Stimulated activated memory B cell treated with anti-CD40 and anti-IgM and Interleukin-4, amounts not matched to agents 10 μg/mL and 1 μg/mL and 100 μg/mL, for 72 hours (primary cell): ENCODE results near the gene SMOC2.

ENCODE experiments used
- ATAC-seq: fragments of 150-1000 bp; cut with Tn5 transposase; 2 replicates; pipeline ENCODE4 v1.10.0; 2021
- H3K27ac Mint-ChIP-seq: one replicate; pipeline ENCODE4 v1.8.0; 2022; ENCODE audit warnings: mild to moderate bottlenecking, mixed read lengths
- H3K27me3 Mint-ChIP-seq: one replicate; pipeline ENCODE4 v1.8.0; 2022; ENCODE audit warnings: mixed read lengths
- H3K36me3 Mint-ChIP-seq: one replicate; pipeline ENCODE4 v1.8.0; 2022; ENCODE audit warnings: mixed read lengths
- H3K4me1 Mint-ChIP-seq: one replicate; pipeline ENCODE4 v1.8.0; 2022; ENCODE audit warnings: mixed read lengths
- H3K4me3 Mint-ChIP-seq: one replicate; pipeline ENCODE4 v1.8.0; 2022; ENCODE audit warnings: mild to moderate bottlenecking, moderate library complexity, mixed read lengths
- H3K9me3 Mint-ChIP-seq: one replicate; pipeline ENCODE4 v1.8.0; 2022; ENCODE audit warnings: mixed read lengths

SMOC2 gene

GRCh38 chr6:168538892-168539811 lies 98.2 kb downstream of the SMOC2 start:
- H3K27ac Mint-ChIP-seq: no peak overlapping the region
- ATAC-seq: no peak
- H3K27me3 Mint-ChIP-seq: peaks cover 32% of the 10 kb centered on the region
- H3K4me1 Mint-ChIP-seq: no peaks in the 10 kb centered on the region
- no peak overlapping the region for H3K4me3 Mint-ChIP-seq
- no peaks in the 10 kb centered on the region for H3K9me3 Mint-ChIP-seq
- no peaks in the 10 kb centered on the region for H3K36me3 Mint-ChIP-seq

- H3K9me3 Mint-ChIP-seq: no peaks in the 10 kb centered on the region
- no peaks in the 10 kb centered on the region for H3K4me1 Mint-ChIP-seq
- H3K36me3 Mint-ChIP-seq: no peaks in the 10 kb centered on the region
- H3K27me3 Mint-ChIP-seq: peaks cover 32% of the 10 kb centered on the region
- no peak for ATAC-seq
- no peak overlapping the region for H3K4me3 Mint-ChIP-seq
- H3K27ac Mint-ChIP-seq: no peak overlapping the region
Measured at GRCh38 chr6:168540713-168541291, 99.8 kb downstream of the SMOC2 start.

- Mint-ChIP-seq H3K27me3 (peaks cover 32% of the 10 kb centered on the region), H3K4me1 (no peaks in the 10 kb centered on the region), H3K9me3 (no peaks in the 10 kb centered on the region), H3K4me3 (no peak overlapping the region), H3K36me3 (no peaks in the 10 kb centered on the region), H3K27ac (no peak overlapping the region)
- ATAC-seq: no peak
Measured at GRCh38 chr6:168541307-168541706, 100.3 kb downstream of the SMOC2 start.

GRCh38 chr6:168542301-168542700 lies 101.3 kb downstream of the SMOC2 start:
- Mint-ChIP-seq H3K4me3 (no peak overlapping the region), H3K27me3 (peaks cover 32% of the 10 kb centered on the region), H3K9me3 (no peaks in the 10 kb centered on the region)

GRCh38 chr6:168545428-168545827 lies 104.4 kb downstream of the SMOC2 start:
- Mint-ChIP-seq H3K4me1 (no peaks in the 10 kb centered on the region), H3K27ac (no peak overlapping the region), H3K36me3 (no peaks in the 10 kb centered on the region), H3K9me3 (no peaks in the 10 kb centered on the region), H3K4me3 (no peak overlapping the region), H3K27me3 (peaks cover 3% of the 10 kb centered on the region)
- no peak for ATAC-seq

More at GRCh38 chr6:168542301-168542700, 101.3 kb downstream of the SMOC2 start:
- Mint-ChIP-seq H3K36me3 (no peaks in the 10 kb centered on the region), H3K4me1 (no peaks in the 10 kb centered on the region), H3K27ac (no peak overlapping the region)
- no peak for ATAC-seq

- Mint-ChIP-seq H3K36me3 (no peaks in the 10 kb centered on the region), H3K27me3 (no peaks in the 10 kb centered on the region), H3K4me1 (no peaks in the 10 kb centered on the region), H3K4me3 (no peak overlapping the region), H3K27ac (no peak overlapping the region), H3K9me3 (no peaks in the 10 kb centered on the region)
- ATAC-seq: peak; percentile 39
Measured at GRCh38 chr6:168546151-168546550, 105.2 kb downstream of the SMOC2 start.

GRCh38 chr6:168546730-168547129 lies 105.7 kb downstream of the SMOC2 start:
- no peaks in the 10 kb centered on the region for H3K9me3 Mint-ChIP-seq
- no peak for ATAC-seq
- no peaks in the 10 kb centered on the region for H3K36me3 Mint-ChIP-seq
- H3K4me1 Mint-ChIP-seq: no peaks in the 10 kb centered on the region
- H3K27ac Mint-ChIP-seq: no peak overlapping the region
- no peaks in the 10 kb centered on the region for H3K27me3 Mint-ChIP-seq
- H3K4me3 Mint-ChIP-seq: no peak overlapping the region

GRCh38 chr6:168550326-168550725 lies 109.3 kb downstream of the SMOC2 start:
- no peaks in the 10 kb centered on the region for H3K4me1 Mint-ChIP-seq
- H3K9me3 Mint-ChIP-seq: no peaks in the 10 kb centered on the region
- H3K36me3 Mint-ChIP-seq: no peaks in the 10 kb centered on the region
- H3K27me3 Mint-ChIP-seq: no peaks in the 10 kb centered on the region
- no peak overlapping the region for H3K27ac Mint-ChIP-seq
- H3K4me3 Mint-ChIP-seq: no peak overlapping the region
- ATAC-seq: no peak

- no peak overlapping the region for H3K4me3 Mint-ChIP-seq
- H3K4me1 Mint-ChIP-seq: no peaks in the 10 kb centered on the region
- H3K36me3 Mint-ChIP-seq: no peaks in the 10 kb centered on the region
- ATAC-seq: no peak
- no peak overlapping the region for H3K27ac Mint-ChIP-seq
- H3K27me3 Mint-ChIP-seq: no peaks in the 10 kb centered on the region
- peaks cover 3% of the 10 kb centered on the region for H3K9me3 Mint-ChIP-seq
Measured at GRCh38 chr6:168554472-168554871, 113.5 kb downstream of the SMOC2 start.

- Mint-ChIP-seq H3K27ac (no peak overlapping the region), H3K4me1 (no peaks in the 10 kb centered on the region), H3K36me3 (no peaks in the 10 kb centered on the region), H3K27me3 (no peaks in the 10 kb centered on the region), H3K4me3 (no peak overlapping the region), H3K9me3 (peaks cover 3% of the 10 kb centered on the region)
- ATAC-seq: no peak
Measured at GRCh38 chr6:168554898-168555617, 114.1 kb downstream of the SMOC2 start.

- H3K36me3 Mint-ChIP-seq: no peaks in the 10 kb centered on the region
- no peaks in the 10 kb centered on the region for H3K27me3 Mint-ChIP-seq
- H3K4me3 Mint-ChIP-seq: no peak overlapping the region
- ATAC-seq: peak; percentile 48
- no peak overlapping the region for H3K27ac Mint-ChIP-seq
- H3K4me1 Mint-ChIP-seq: no peaks in the 10 kb centered on the region
- H3K9me3 Mint-ChIP-seq: peaks cover 3% of the 10 kb centered on the region
Measured at GRCh38 chr6:168555618-168556273, 114.8 kb downstream of the SMOC2 start.

- Mint-ChIP-seq H3K4me1 (no peaks in the 10 kb centered on the region), H3K27ac (no peak overlapping the region), H3K4me3 (no peak overlapping the region), H3K36me3 (no peaks in the 10 kb centered on the region), H3K9me3 (peaks cover 3% of the 10 kb centered on the region), H3K27me3 (no peaks in the 10 kb centered on the region)
- ATAC-seq: no peak
Measured at GRCh38 chr6:168557512-168557911, 116.5 kb downstream of the SMOC2 start.

GRCh38 chr6:168558686-168559085 lies 117.7 kb downstream of the SMOC2 start:
- Mint-ChIP-seq H3K9me3 (peaks cover 3% of the 10 kb centered on the region), H3K27ac (no peak overlapping the region), H3K4me1 (no peaks in the 10 kb centered on the region), H3K36me3 (no peaks in the 10 kb centered on the region), H3K27me3 (no peaks in the 10 kb centered on the region), H3K4me3 (no peak overlapping the region)
- ATAC-seq: no peak

GRCh38 chr6:168559574-168560098 lies 118.7 kb downstream of the SMOC2 start:
- Mint-ChIP-seq H3K9me3 (peaks cover 3% of the 10 kb centered on the region), H3K36me3 (no peaks in the 10 kb centered on the region), H3K27me3 (no peaks in the 10 kb centered on the region), H3K4me3 (no peak overlapping the region), H3K27ac (no peak overlapping the region), H3K4me1 (no peaks in the 10 kb centered on the region)
- ATAC-seq: no peak

GRCh38 chr6:168560126-168560525 lies 119.1 kb downstream of the SMOC2 start:
- H3K27ac Mint-ChIP-seq: no peak overlapping the region
- peaks cover 4% of the 10 kb centered on the region for H3K9me3 Mint-ChIP-seq
- no peaks in the 10 kb centered on the region for H3K27me3 Mint-ChIP-seq
- no peak for ATAC-seq
- H3K4me3 Mint-ChIP-seq: no peak overlapping the region
- H3K36me3 Mint-ChIP-seq: no peaks in the 10 kb centered on the region
- H3K4me1 Mint-ChIP-seq: no peaks in the 10 kb centered on the region
